Cerebellar cortex (tissue), 1 donor: ENCODE results near the gene SPDYE17.
"Not testable (repeated sequence)": the region's sequence is repeated elsewhere in the genome, so short reads cannot be mapped to it uniquely, and the experiment has no call there.

Source experiments
- DNase-seq: peaks from one replicate; pipeline ENCODE4 v3.0.0-alpha.2; 2015; ENCODE audit warnings: low spot score

SPDYE17 gene

GRCh38 chr7:76998764-76999450 is 33.3 kb downstream of the SPDYE17 start:
- not testable (repeated sequence) for DNase-seq

DNA sequence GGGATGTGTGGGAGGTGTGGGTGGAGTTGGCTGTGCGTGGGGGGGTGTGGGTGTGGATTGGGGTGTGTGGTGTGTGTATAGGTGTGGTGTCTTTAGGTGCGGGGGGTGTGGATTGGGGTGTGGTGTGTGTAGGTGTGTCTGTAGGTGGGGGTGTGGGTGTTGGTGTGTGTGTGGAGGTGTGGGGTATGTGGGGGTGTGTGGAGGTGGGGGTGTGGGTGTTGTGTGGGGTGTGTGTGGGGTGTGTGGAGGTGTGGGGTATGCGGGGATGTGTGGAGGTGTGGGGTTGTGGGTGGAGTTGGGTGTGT is 33.9 kb downstream of the SPDYE17 start:
- no peak for DNase-seq

DNA sequence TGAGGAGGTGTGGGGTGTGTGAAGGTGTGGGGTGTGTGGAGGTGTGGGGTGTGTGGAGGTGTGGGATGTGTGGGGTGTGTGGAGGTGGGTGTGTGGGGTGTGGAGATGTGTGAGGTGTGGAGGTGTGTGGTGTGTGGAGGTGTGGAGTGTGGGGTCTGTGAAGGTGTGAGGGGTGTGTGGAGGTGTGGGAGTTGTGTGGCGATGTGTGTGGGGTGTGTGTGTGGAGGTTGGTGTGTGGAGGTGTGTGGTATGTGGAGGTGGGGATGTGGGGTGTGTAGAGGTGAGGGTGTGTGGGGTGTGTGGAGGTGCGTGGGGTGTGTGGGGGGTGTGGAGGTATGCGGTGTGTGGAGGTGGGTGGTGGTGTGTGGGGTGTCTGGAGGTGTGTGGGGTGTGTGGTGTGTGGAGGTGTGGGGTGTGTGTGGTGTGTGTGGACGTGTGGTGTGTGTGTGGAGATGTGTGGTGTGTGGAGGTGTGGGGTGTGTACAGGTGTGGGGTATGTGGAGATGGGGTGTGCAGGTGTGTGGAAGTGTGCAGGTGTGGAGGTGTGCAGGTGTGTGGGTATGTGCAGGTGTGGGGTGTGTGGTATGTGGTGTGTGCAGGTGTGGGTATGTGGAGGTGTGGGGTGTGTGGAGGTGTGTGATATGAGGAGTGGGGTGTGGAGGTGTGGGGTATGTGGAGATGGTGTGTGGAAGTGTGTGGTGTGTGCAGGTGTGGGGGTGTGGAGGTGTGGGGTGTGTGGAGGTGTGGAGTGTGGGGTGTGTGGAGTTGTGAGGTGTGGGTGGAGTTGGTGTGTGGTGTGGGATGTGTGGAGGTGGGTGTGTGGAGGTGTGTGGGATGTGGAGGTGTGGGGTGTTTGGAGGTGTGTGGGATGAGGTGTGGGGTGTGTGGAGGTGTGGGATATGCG is 34.5 kb downstream of the SPDYE17 start:
- DNase-seq = no peak

- DNase-seq = not testable (repeated sequence)
Measured at GRCh38 chr7:76996932-76997331, 35.2 kb downstream of the SPDYE17 start.

DNA sequence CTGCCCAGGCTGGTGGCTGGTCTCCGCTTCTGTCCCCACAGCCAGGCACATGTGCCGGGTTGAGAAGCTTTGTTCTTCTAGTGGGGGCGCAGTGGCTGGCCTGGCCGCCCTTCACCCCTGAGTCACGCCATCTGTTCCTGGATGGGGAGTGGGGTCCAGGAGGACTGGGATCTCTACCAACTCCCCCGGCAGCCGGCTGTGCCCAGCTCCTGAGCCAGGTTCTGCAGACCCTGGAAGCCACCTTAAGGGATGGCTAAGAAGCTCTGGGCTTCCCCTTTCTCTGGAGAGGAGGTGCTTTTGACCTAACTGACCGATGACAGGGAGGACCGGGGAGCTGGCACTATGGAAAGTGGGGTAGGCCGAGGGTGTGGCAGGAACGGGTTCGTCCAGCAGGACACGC is 37.9 kb downstream of the SPDYE17 start:
- not testable (repeated sequence) for DNase-seq

GRCh38 chr7:76993831-76994230 is 38.3 kb downstream of the SPDYE17 start:
- not testable (repeated sequence) for DNase-seq

- not testable (repeated sequence) for DNase-seq
Measured at GRCh38 chr7:76992871-76993270, 39.3 kb downstream of the SPDYE17 start.

- DNase-seq = not testable (repeated sequence)
Measured at GRCh38 chr7:76992204-76992603, 40.0 kb downstream of the SPDYE17 start.

DNA sequence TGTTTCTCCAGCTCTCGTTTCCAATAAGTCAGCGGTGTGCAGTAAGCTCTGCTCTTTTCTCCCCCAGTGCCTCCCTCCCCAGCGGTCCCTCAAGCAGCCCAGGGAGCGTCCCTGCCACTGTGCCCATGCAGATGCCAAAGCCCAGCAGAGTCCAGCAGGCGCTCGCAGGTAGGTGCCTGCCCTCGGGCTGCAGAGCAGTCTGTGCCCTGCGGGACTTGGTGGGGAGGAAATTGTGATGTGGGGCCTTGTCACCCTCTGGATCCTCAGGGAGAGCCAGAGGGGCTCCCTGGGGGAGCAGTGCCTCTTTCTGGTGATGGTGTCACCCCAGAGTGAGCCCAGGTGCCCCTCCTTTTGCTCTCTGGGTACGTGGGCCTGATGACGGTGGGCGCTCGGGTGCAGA is 42.0 kb downstream of the SPDYE17 start:
- not testable (repeated sequence) for DNase-seq

- not testable (repeated sequence) for DNase-seq
Measured at GRCh38 chr7:76985924-76986717, 46.0 kb downstream of the SPDYE17 start.

DNA sequence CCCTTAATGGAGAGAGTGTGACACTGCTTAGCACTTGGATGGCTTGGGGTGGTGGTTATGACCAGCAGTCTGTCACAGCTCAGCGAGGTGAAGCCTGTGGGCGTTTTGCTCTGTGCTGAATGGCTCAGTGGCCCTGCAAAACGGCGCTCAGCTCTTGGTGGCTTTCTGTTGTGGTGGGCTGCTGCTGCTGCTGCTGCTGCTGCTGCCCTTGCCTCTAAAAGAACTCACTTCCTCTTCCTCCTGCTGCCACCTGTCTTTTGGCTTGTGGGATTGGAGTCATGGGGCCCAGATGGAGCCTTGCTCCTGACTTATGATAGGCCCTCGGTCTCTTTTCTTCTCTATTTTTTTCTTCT is 47.4 kb downstream of the SPDYE17 start:
- not testable (repeated sequence) for DNase-seq

DNA sequence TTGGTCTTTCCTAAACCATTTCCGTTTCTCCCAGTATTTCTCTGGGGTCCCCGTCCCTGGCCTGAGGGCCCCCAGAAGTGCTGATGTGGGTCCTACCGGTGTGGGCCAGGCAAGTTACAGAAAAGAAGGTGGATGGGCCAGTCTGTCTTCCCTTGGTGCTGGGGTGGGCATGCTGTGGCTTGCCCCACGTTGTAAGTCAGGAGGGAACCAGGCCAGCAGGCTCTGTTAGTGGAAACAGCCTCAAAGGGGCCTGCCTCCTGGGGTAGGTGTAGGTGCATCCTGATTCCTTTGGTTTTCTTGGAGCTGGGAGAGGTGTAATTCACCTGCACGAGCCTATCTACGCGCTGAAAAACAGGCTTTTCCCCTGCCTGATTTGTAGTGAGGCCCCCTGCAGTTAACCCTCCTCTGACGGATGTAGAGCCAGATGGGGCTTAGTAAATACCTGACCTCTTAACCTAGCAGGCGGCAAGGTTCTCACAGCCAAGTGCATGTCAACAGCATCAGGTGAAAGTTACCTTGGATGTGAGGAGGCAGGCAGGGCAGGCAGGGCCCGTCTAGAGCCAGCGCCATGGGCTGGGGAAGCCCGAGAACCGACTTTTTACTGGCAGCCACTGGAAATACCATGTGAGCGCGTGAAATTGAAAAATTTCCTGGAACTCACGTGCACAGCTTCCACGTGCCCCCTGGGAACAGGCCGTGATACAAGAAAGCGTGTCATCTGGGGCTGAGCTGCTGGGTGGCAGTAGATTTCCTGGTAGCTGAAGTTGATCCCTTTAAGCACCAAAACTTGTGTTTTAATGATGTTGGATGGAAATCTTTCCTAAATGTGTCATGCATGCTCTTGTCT is 48.0 kb downstream of the SPDYE17 start:
- not testable (repeated sequence) for DNase-seq

- not testable (repeated sequence) for DNase-seq
Measured at GRCh38 chr7:76983333-76983732, 48.8 kb downstream of the SPDYE17 start.

DNA sequence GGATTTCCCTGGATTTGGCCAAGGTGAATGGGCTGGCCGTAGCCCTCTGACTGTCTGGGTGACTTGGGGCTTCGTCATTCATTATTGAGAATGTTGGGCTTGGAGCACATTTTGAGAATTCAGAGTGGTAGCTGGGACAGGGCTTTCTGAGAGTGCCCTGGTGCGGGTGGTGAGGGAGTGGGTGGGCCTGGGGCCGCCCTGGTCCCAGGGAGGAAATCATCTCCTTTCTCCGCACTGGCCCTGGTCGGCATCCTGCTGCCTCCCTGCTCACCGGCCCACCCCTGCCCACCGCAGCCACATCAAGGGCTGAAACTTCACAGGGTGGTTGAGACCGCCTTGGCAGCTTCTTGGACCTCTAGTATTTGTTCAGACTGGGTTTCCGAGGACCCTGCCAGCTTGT is 49.7 kb downstream of the SPDYE17 start:
- not testable (repeated sequence) for DNase-seq

DNA sequence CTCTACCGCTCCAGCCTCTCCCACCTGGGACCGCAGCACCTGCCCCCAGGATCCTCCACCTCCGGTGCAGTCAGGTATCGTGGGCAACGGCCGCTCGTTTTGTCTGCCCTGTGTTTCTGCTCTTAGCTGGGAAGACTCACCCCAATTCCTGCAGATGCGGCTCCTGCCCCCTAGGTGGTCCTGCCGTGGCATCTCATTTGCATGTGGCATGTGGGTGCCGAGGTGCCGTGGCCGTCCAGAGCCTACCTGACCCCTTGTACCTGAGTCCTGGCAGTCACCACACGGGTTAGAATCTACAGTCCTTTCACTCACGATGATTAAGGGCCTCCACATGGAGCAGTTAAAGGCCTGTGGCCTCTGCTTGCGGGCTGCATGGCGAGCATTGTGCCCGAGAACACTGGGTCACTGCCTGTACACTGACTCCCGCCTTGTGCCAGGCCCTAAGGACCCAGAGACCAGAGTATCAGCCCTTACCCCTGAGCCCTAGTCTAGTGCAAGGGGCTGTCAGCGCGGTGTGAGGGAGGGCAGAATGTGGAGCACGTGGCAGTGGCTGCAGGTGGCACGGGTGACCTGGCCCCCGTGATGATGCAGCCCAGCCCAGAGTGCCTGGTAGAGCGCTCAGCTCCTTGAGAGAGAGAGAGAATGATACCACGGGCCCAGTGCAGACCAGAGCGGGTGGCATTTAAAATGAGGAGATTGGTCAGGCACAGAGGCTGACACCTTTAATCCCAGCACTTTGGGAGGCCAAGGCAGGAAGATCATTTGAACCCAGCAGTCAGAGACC is 50.8 kb downstream of the SPDYE17 start:
- not testable (repeated sequence) for DNase-seq

- not testable (repeated sequence) for DNase-seq
Measured at GRCh38 chr7:76980576-76980975, 51.6 kb downstream of the SPDYE17 start.

DNA sequence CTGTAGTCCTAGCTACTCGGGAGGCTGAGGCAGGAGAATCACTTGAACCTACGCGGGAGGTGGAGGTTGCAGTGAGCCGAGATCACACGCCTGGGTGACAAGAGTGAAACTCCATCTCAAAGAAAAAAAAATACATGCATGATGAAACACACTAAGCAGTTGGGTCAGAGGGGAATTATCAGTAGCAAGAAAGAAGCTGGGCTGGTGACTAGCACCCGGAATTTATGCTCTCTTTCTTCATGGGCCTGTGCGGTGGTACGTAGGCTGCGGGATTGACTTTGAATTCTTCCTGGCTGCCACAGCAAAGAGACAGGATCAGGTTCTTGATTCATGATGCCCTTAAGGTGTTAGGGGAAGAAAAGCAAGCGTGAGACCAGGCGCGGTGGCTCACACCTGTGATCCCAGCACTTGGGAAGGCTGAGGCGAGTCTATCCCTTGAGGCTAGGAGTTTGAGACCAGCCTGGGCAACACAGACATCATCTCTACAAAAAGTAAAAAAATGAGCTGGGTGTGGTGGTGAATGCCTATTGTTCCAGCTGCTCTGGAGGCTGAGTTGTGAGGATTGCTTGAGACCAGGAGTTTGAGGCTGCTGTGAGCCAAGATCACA is 54.3 kb downstream of the SPDYE17 start:
- DNase-seq = not testable (repeated sequence)

DNA sequence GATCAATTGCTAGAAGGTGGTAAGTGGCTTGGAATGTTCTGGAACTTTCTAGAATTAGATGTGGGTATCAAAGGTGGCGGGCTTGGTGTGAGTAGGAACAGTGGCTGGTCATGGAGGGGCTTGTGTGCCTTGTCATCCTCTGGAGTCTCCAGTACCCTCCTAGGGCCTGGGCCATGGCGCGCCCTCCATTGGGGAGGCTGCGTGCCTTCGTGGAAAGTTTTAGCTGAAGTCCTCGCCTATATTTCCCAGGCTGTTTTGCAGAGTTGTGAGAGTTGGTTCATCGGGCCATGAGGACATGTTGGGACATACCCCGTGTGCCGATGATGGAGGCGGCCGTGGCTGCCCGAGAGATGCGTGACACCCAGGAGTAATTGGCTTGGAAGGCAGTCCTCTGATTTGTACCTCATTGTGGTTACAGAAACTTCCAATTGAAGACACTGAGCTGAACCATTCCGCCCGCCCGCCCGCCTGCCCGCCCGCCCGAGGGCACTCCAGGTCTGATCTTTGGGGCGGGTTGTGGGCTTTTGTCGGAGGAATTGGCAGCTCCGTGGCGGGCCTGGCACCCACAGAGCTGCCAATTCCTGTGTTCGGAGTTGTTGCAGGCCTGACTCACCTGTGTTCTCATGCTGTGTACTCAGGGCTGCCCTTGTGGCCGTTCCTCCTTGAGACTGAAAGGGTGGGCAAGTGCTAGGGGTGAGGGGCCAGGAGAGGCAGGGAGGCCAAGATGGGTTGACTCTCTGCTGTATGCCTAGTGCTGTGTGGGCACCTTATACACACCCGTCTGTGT is 57.2 kb downstream of the SPDYE17 start:
- not testable (repeated sequence) for DNase-seq

DNA sequence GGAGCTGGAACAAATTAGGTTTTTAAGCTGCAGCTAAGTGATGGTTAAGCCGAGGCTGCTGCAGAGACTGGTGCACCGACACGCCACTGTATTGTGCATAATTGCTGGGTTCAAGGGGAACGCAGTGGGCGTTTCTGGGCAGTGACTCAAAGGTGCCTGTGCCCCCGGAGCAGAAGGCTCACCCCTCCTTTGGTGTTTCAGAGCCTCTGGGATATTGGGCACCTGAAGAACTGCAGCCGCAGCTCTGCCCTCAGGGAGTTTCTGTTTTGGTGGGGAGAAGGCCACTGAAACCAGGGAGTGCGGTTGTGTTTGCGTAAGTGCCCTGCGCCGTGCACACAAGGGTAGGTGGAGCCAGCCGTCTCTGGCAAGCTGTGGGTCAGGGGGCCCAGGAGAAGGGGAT is 57.8 kb downstream of the SPDYE17 start:
- not testable (repeated sequence) for DNase-seq
